Neural progenitor cell (in vitro differentiated cells): ENCODE results near the gene NBEA. TPM values are rescaled to one million over a fixed set of nuclear protein-coding genes. Genes with fewer than 3 reads are reported as not detected.
"Not testable (repeated sequence)": the region's sequence is repeated elsewhere in the genome, so short reads cannot be mapped to it uniquely, and the experiment has no call there.

Experiments
- DNase-seq: peaks from one replicate; pipeline ENCODE4 v3.0.0-alpha.2; 2016; ENCODE audit warnings: low spot score
- H2AFZ ChIP-seq: fragments of 200-600 bp; sonication (generic); replicated peaks from 2 replicates; pipeline ENCODE4 v1.6.1; 2016; ENCODE audit warnings: antibody characterized with exemption
- H3F3A ChIP-seq: fragments of 200-600 bp; sonication (generic); 2 replicates; pipeline ENCODE4 v1.6.1; 2016; ENCODE audit warnings: antibody characterized with exemption, low read depth
- H3K27ac ChIP-seq: fragments of 200-600 bp; sonication (generic); 2 replicates; pipeline ENCODE4 v1.5.1; 2016; ENCODE audit warnings: mild to moderate bottlenecking
- H3K27me3 ChIP-seq: fragments of 200-600 bp; sonication (generic); 2 replicates; pipeline ENCODE4 v1.6.1; 2016; ENCODE audit warnings: mild to moderate bottlenecking, moderate library complexity
- H3K36me3 ChIP-seq: fragments of 200-600 bp; sonication (generic); 2 replicates; pipeline ENCODE4 v1.5.1; 2016
- H3K4me1 ChIP-seq: fragments of 200-600 bp; sonication (generic); 2 replicates; pipeline ENCODE4 v1.6.1; 2016; ENCODE audit warnings: mixed run types
- H3K4me2 ChIP-seq: fragments of 200-600 bp; sonication (generic); 2 replicates; pipeline ENCODE4 v1.6.1; 2016
- H3K4me3 ChIP-seq: fragments of 200-600 bp; sonication (generic); 2 replicates; pipeline ENCODE4 v1.5.1; 2016
- H3K79me2 ChIP-seq: fragments of 200-600 bp; sonication (generic); 2 replicates; pipeline ENCODE4 v1.6.1; 2016; ENCODE audit warnings: low read depth
- H3K9ac ChIP-seq: fragments of 200-600 bp; sonication (generic); 2 replicates; pipeline ENCODE4 v1.6.1; 2016
- H3K9me3 ChIP-seq: fragments of 200-600 bp; sonication (generic); 2 replicates; pipeline ENCODE4 v1.5.1; 2016; ENCODE audit warnings: low read depth
- H4K20me1 ChIP-seq: fragments of 200-600 bp; sonication (generic); 2 replicates; pipeline ENCODE4 v1.6.1; 2016; ENCODE audit warnings: low read depth
- H3K27ac Mint-ChIP-seq: 3 replicates; pipeline ENCODE4 v1.8.0; 2021; ENCODE audit warnings: mixed read lengths
- H3K27me3 Mint-ChIP-seq: 2 replicates; pipeline ENCODE4 v1.8.0; 2022; ENCODE audit warnings: low read depth, mild to moderate bottlenecking, inconsistent platforms, moderate library complexity, mixed read lengths; ENCODE audit not compliant: insufficient read depth
- H3K36me3 Mint-ChIP-seq: 3 replicates; pipeline ENCODE4 v1.8.0; 2021; ENCODE audit warnings: mixed read lengths
- H3K4me1 Mint-ChIP-seq: 3 replicates; pipeline ENCODE4 v1.8.0; 2021; ENCODE audit warnings: mixed read lengths
- H3K4me3 Mint-ChIP-seq: 3 replicates; pipeline ENCODE4 v1.8.0; 2021; ENCODE audit warnings: mild to moderate bottlenecking, moderate library complexity, mixed read lengths
- H3K9me3 Mint-ChIP-seq: 3 replicates; pipeline ENCODE4 v1.8.0; 2020; ENCODE audit warnings: mixed read lengths
- EZH2 ChIP-seq: fragments of 200-600 bp; sonication (generic); IDR thresholded peaks from 2 replicates; pipeline ENCODE4 v1.6.1; 2017; ENCODE audit warnings: antibody characterized with exemption, mild to moderate bottlenecking, moderate library complexity
- EZH2phosphoT487 ChIP-seq: fragments of 200-600 bp; sonication (generic); IDR thresholded peaks from 2 replicates; pipeline ENCODE4 v1.6.1; 2017; ENCODE audit warnings: antibody characterized with exemption
- total RNA-seq: library from RNA; depleted of rRNA; stranded (reverse); fragments of >200 nt; gene quantifications from 2 replicates; pipeline ENCODE4 v1.2.3, GENCODE V29; 2015; ENCODE audit warnings: low replicate concordance
- TF ChIP-seq, protein P1 (sequence below): fragments of 200-600 bp; sonication (generic); IDR thresholded peaks from 2 replicates; pipeline ENCODE4 v1.5.1; 2017; ENCODE audit warnings: antibody characterized with exemption, mild to moderate bottlenecking

The NBEA gene
- total RNA-seq, 1 donor from 2014 or later: 31.0 TPM

DNA sequence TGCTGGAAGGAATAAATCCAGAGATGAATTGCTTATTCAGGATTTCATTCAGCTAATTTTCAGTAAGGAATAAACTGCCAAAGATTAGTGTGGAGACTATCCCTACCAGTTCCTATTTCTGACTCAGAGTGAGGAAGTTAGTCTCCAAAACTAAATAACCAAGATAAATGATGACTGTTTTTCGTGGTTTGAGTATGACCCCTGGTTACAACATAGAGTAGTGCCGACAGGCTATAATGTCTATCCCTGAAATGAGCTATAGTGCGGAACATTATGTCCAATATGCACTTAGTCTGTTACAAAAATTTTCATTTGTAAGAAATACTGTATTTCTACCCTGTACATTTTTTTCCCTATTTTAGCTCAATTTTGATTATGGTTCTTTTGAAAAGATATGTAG lies 51.4 kb downstream of the NBEA start:
- peaks cover 17% of the 10 kb centered on the region for H3K36me3 Mint-ChIP-seq
- Histone ChIP-seq H3K4me1 (no peaks in the 10 kb centered on the region), H3K27me3 (no peaks in the 10 kb centered on the region), H3K9ac (no peak overlapping the region), H3K4me2 (no peak overlapping the region), H3K36me3 (peaks cover 7% of the 10 kb centered on the region), H4K20me1 (no peaks in the 10 kb centered on the region), H2AFZ (no peak overlapping the region), H3K79me2 (peaks cover 81% of the 10 kb centered on the region), H3K27ac (no peak overlapping the region), H3K9me3 (peaks cover 13% of the 10 kb centered on the region), H3K4me3 (no peak overlapping the region), H3F3A (no peaks in the 10 kb centered on the region)
- DNase-seq: no peak
- H3K4me1 Mint-ChIP-seq: no peaks in the 10 kb centered on the region
- TF ChIP-seq, protein P1, sequence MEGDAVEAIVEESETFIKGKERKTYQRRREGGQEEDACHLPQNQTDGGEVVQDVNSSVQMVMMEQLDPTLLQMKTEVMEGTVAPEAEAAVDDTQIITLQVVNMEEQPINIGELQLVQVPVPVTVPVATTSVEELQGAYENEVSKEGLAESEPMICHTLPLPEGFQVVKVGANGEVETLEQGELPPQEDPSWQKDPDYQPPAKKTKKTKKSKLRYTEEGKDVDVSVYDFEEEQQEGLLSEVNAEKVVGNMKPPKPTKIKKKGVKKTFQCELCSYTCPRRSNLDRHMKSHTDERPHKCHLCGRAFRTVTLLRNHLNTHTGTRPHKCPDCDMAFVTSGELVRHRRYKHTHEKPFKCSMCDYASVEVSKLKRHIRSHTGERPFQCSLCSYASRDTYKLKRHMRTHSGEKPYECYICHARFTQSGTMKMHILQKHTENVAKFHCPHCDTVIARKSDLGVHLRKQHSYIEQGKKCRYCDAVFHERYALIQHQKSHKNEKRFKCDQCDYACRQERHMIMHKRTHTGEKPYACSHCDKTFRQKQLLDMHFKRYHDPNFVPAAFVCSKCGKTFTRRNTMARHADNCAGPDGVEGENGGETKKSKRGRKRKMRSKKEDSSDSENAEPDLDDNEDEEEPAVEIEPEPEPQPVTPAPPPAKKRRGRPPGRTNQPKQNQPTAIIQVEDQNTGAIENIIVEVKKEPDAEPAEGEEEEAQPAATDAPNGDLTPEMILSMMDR: no peak
- TF ChIP-seq EZH2: no peak
- TF ChIP-seq EZH2phosphoT487: no peak
- no peak overlapping the region for H3K4me3 Mint-ChIP-seq
- H3K27me3 Mint-ChIP-seq: no peaks in the 10 kb centered on the region
- no peak overlapping the region for H3K27ac Mint-ChIP-seq
- H3K9me3 Mint-ChIP-seq: peaks cover 39% of the 10 kb centered on the region

DNA sequence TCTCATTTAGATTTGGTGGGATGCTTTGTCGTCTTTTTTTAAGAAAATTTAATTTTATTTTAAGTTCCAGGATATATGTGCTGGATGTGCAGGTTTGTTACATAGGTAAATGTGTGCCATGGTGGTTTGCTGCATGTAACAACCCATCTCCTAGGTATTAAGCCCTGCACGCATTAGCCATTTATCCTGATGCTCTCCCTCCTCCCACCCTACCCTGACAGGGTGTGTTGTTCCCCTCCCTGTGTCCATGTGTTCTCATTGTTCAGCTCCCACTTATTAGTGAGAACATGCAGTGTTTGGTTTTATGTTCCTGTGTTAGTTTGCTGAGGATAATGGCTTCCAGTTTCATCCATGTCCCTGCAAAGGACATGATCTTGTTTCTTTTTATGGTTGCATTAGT lies 61.7 kb downstream of the NBEA start:
- not testable (repeated sequence) for H3K4me1 Mint-ChIP-seq, H3K36me3 ChIP-seq, H3K4me3 Mint-ChIP-seq, H3K9me3 Mint-ChIP-seq, H3K4me1 ChIP-seq, H3K27me3 ChIP-seq, H3K27ac ChIP-seq, H3K27ac Mint-ChIP-seq, H3K36me3 Mint-ChIP-seq, H3F3A ChIP-seq, H3K4me3 ChIP-seq, H3K9me3 ChIP-seq, H3K9ac ChIP-seq, DNase-seq, H2AFZ ChIP-seq, H3K4me2 ChIP-seq, H3K27me3 Mint-ChIP-seq
- Histone ChIP-seq H3K79me2 (peaks cover 80% of the 10 kb centered on the region), H4K20me1 (peaks cover 13% of the 10 kb centered on the region)

DNA sequence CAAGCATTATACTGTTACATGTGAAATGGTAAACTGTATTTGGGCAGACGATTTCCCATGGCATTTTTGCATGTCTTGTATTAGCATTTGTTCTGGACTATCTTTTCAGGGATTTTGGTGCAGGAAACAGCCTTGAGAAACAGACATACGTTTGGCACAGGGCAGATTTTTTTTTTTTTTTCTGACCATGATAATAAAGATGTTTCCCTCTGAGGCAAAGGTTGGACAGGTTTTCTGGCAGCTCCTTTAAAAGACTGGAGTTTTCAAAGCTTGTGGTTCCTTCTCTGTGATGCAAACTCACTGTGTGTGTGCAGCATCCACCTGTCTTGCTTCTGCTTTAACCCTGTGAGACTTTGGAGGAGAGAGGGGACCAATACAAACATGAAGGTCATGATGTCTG lies 63.0 kb downstream of the NBEA start:
- H3K36me3 Mint-ChIP-seq: peaks cover 3% of the 10 kb centered on the region

DNA sequence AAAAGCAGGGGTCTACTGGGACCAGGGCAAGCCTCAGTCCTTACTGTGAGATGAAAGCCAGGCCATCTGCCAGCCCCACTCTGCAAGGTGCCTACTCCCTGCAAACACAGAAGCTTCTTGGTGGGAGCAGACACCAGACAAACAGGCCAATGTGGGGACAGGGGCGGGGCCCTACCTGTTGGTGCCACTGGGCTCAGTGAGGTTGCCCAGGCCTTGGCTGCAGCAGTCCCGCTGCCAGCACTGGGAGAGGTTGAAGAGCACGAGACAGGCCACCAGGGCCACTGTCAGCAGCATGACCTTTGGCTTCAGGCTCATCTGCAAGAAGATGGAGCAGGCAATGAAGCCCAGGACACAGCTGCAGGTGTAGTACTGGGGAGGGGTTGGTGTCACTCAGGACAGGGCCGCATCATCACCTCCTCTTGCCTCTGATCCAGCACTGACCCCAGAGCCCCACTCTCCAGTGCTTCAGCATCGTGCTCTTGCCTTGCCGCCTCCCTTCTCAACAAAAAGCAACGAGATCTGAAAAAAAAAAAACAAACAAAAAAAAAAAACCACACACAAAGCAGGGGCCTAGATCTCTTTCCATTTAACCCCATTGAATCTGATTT lies 72.6 kb downstream of the NBEA start:
- H3K36me3 Mint-ChIP-seq: no peaks in the 10 kb centered on the region
- H3K27me3 ChIP-seq: no peaks in the 10 kb centered on the region
- peaks cover 18% of the 10 kb centered on the region for H3K4me1 Mint-ChIP-seq
- H3K9me3 Mint-ChIP-seq: no peaks in the 10 kb centered on the region
- no peaks in the 10 kb centered on the region for H3K9me3 ChIP-seq
- no peaks in the 10 kb centered on the region for H3K27me3 Mint-ChIP-seq
- no peak overlapping the region for H3K27ac Mint-ChIP-seq
- no peak overlapping the region for H3K4me2 ChIP-seq
- no peak overlapping the region for H3K4me3 ChIP-seq
- peaks cover 14% of the 10 kb centered on the region for H3F3A ChIP-seq
- no peak overlapping the region for H2AFZ ChIP-seq
- DNase-seq: peak; percentile 13
- peaks cover 22% of the 10 kb centered on the region for H3K4me1 ChIP-seq
- peaks cover 22% of the 10 kb centered on the region for H4K20me1 ChIP-seq
- no peaks in the 10 kb centered on the region for H3K36me3 ChIP-seq
- H3K27ac ChIP-seq: peak overlapping the region; percentile 27
- H3K9ac ChIP-seq: no peak overlapping the region
- TF ChIP-seq, protein P1: no peak
- TF ChIP-seq EZH2phosphoT487 (no peak), EZH2 (no peak)
- H3K4me3 Mint-ChIP-seq: no peak overlapping the region
- H3K79me2 ChIP-seq: peaks cover 83% of the 10 kb centered on the region

More for the DNA sequence above, 63.0 kb downstream of the NBEA start:
- H3K27me3 Mint-ChIP-seq: no peaks in the 10 kb centered on the region
- Histone ChIP-seq H3K79me2 (peaks cover 81% of the 10 kb centered on the region), H3K27ac (no peak overlapping the region), H3K9me3 (no peaks in the 10 kb centered on the region), H4K20me1 (peaks cover 13% of the 10 kb centered on the region), H3K36me3 (peaks cover 3% of the 10 kb centered on the region), H3K4me2 (no peak overlapping the region), H3K27me3 (no peaks in the 10 kb centered on the region), H3K9ac (no peak overlapping the region), H2AFZ (no peak overlapping the region), H3F3A (no peaks in the 10 kb centered on the region), H3K4me3 (no peak overlapping the region), H3K4me1 (no peaks in the 10 kb centered on the region)
- H3K27ac Mint-ChIP-seq: no peak overlapping the region
- peaks cover 3% of the 10 kb centered on the region for H3K9me3 Mint-ChIP-seq
- no peaks in the 10 kb centered on the region for H3K4me1 Mint-ChIP-seq
- no peak for DNase-seq
- no peak overlapping the region for H3K4me3 Mint-ChIP-seq
- TF ChIP-seq EZH2 (no peak), EZH2phosphoT487 (no peak)
- TF ChIP-seq, protein P1: no peak
